Activated CD8-positive, alpha-beta T cell treated with anti-CD3 and anti-CD28 coated beads, Interleukin-2, amount 10 ng/mL, durations not matched to agents 7 days and 5 days (primary cell): ENCODE measurements around the gene EFHD2. TPM values are rescaled to one million over a fixed set of nuclear protein-coding genes. Genes with fewer than 3 reads are reported as not detected.

ENCODE experiments used
- ATAC-seq: fragments of 150-1000 bp; cut with Tn5 transposase; one replicate; pipeline ENCODE4 v1.10.0; 2021; ENCODE audit warnings: moderate library complexity
- CTCF ChIA-PET: fragments of 350-600 bp; sonication (Branson Sonifier 250); formaldehyde crosslinking; loops from one replicate; lab custom pipeline; 2021; ENCODE audit warnings: antibody characterized with exemption; lab: Charles Lee
- POLR2A ChIA-PET: fragments of 350-600 bp; sonication (Branson Sonifier 250); formaldehyde crosslinking; loops from one replicate; lab custom pipeline; 2021; ENCODE audit warnings: antibody characterized with exemption; lab: Charles Lee
- DNase-seq: peaks from one replicate; pipeline ENCODE4 v3.0.0-alpha.2; 2020
- H3K27ac Mint-ChIP-seq: one replicate; pipeline ENCODE4 v1.8.0; 2021; ENCODE audit warnings: mild to moderate bottlenecking, mixed read lengths
- H3K27me3 Mint-ChIP-seq: one replicate; pipeline ENCODE4 v1.8.0; 2021; ENCODE audit warnings: low read depth, mixed read lengths
- H3K36me3 Mint-ChIP-seq: one replicate; pipeline ENCODE4 v1.8.0; 2021; ENCODE audit warnings: low read depth, mixed read lengths
- H3K4me1 Mint-ChIP-seq: one replicate; pipeline ENCODE4 v1.8.0; 2021; ENCODE audit warnings: low read depth, mixed read lengths
- H3K4me3 Mint-ChIP-seq: one replicate; pipeline ENCODE4 v1.8.0; 2021; ENCODE audit warnings: mild to moderate bottlenecking, mixed read lengths
- H3K9me3 Mint-ChIP-seq: one replicate; pipeline ENCODE4 v1.8.0; 2022; ENCODE audit warnings: mixed read lengths; ENCODE audit not compliant: insufficient read depth
- total RNA-seq, 2 experiments: library from RNA; stranded (reverse); gene quantifications; one replicate each; pipeline ENCODE4 v1.2.3, GENCODE V29; 2021

The EFHD2 gene
- total RNA-seq, 2 experiments from 2014 or later, result 71.0 to 71.8 TPM

DNA sequence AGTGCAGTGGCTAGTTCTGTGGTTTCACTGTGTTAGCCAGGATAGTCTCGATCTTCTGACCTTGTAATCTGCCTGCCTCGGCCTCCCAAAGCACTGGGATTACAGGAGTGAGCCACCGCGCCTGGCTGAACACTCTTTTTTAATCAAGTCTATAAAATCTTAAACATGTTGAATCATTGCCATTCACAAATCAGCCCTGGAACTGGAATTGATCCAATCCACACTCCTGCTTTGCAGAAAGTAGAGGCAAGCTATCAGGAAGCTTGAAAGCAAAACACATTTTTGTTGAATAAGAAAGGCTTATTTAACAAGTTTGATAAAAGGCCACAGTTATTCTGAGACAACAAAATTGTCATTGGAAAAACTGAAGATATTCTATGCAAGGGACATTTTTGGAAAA lies 18.3 kb upstream of the EFHD2 start:
- H3K27ac Mint-ChIP-seq, result no peak overlapping the region
- ChIA-PET CTCF (no interaction called here), POLR2A (no interaction called here)
- DNase-seq (no peak), ATAC-seq (no peak)
- no peaks in the 10 kb centered on the region for H3K9me3 Mint-ChIP-seq
- no peaks in the 10 kb centered on the region for H3K4me1 Mint-ChIP-seq
- H3K4me3 Mint-ChIP-seq, result no peak overlapping the region
- peaks cover 9% of the 10 kb centered on the region for H3K27me3 Mint-ChIP-seq
- no peaks in the 10 kb centered on the region for H3K36me3 Mint-ChIP-seq

GRCh38 chr1:15393475-15394257 lies 16.0 kb upstream of the EFHD2 start:
- ChIA-PET POLR2A (no interaction called here), CTCF (no interaction called here)
- Mint-ChIP-seq H3K4me1 (no peaks in the 10 kb centered on the region), H3K27ac (no peak overlapping the region), H3K9me3 (no peaks in the 10 kb centered on the region), H3K36me3 (no peaks in the 10 kb centered on the region), H3K4me3 (no peak overlapping the region), H3K27me3 (peaks cover 6% of the 10 kb centered on the region)
- DNase-seq (no peak), ATAC-seq (no peak)

GRCh38 chr1:15394258-15394690 lies 15.4 kb upstream of the EFHD2 start:
- no peaks in the 10 kb centered on the region for H3K9me3 Mint-ChIP-seq
- no peaks in the 10 kb centered on the region for H3K4me1 Mint-ChIP-seq
- H3K36me3 Mint-ChIP-seq, result no peaks in the 10 kb centered on the region
- no peak overlapping the region for H3K4me3 Mint-ChIP-seq
- ChIA-PET POLR2A (no interaction called here), CTCF (no interaction called here)
- H3K27ac Mint-ChIP-seq, result no peak overlapping the region
- ATAC-seq, result no peak
- peaks cover 6% of the 10 kb centered on the region for H3K27me3 Mint-ChIP-seq
- DNase-seq, result no peak

DNA sequence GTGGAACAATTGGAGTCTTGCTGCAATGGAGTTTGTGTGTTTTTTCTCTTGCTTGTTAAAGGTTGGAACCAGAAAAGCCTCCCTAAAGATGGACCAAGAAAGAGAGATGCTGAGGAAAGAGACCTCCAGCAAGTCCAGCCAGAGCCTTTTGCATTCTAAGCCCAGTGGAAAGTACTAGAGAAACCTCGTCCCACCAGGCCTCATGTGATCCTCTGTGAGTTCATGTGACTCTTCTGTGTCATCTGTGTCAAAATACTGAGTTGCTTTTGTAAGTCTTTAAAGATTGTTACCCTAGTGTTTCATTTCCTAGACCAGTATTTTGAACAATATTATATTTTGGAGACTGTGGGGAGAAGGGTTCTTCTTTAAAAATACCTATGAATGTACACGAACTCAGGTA lies 12.5 kb upstream of the EFHD2 start:
- Mint-ChIP-seq H3K36me3 (no peaks in the 10 kb centered on the region), H3K27me3 (peaks cover 3% of the 10 kb centered on the region), H3K9me3 (no peaks in the 10 kb centered on the region), H3K27ac (no peak overlapping the region), H3K4me1 (no peaks in the 10 kb centered on the region), H3K4me3 (no peak overlapping the region)
- ChIA-PET POLR2A (no interaction called here), CTCF (no interaction called here)
- ATAC-seq, result no peak
- no peak for DNase-seq

DNA sequence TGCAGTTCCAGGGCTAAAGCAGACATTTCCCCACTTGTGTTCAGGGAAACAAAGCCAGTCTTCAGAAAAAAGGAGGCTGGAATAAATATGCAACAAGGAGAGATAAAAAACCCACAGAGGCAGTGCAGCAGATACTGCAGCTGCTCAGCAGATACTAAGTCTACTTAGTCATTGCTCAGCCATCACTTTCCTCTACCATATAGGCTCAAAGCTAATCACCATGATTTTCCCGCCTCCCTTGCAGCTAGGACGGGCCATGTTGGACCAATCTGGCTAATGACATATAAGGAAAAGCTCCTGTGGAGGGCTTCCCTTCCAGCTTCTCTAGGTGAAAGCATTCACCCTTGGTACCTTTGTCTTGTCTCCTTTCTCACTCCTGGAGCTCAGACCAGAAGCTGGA lies 10.0 kb upstream of the EFHD2 start:
- no peaks in the 10 kb centered on the region for H3K9me3 Mint-ChIP-seq
- H3K27ac Mint-ChIP-seq, result no peak overlapping the region
- no peaks in the 10 kb centered on the region for H3K4me1 Mint-ChIP-seq
- CTCF ChIA-PET, result no interaction called here
- H3K27me3 Mint-ChIP-seq, result peaks cover 3% of the 10 kb centered on the region
- DNase-seq (no peak), ATAC-seq (no peak)
- POLR2A ChIA-PET, result interaction anchor here (0.6 kb wide), 1 partner anchor 17 kb away, joined by 3 read pairs; no protein-coding TSS in a partner anchor
- H3K4me3 Mint-ChIP-seq, result no peak overlapping the region
- no peaks in the 10 kb centered on the region for H3K36me3 Mint-ChIP-seq

- H3K27ac Mint-ChIP-seq, result no peak overlapping the region
- ATAC-seq (no peak), DNase-seq (no peak)
- POLR2A ChIA-PET, result no interaction called here
- H3K9me3 Mint-ChIP-seq, result no peaks in the 10 kb centered on the region
- no peak overlapping the region for H3K4me3 Mint-ChIP-seq
- H3K27me3 Mint-ChIP-seq, result peaks cover 6% of the 10 kb centered on the region
- no peaks in the 10 kb centered on the region for H3K4me1 Mint-ChIP-seq
- CTCF ChIA-PET, result no interaction called here
- no peaks in the 10 kb centered on the region for H3K36me3 Mint-ChIP-seq
Measured at GRCh38 chr1:15400627-15401026, 9.1 kb upstream of the EFHD2 start.

- no peak for ATAC-seq
- ChIA-PET CTCF (no interaction called here), POLR2A (no interaction called here)
- no peak overlapping the region for H3K4me3 Mint-ChIP-seq
- peaks cover 6% of the 10 kb centered on the region for H3K27me3 Mint-ChIP-seq
- H3K36me3 Mint-ChIP-seq, result no peaks in the 10 kb centered on the region
- H3K27ac Mint-ChIP-seq, result no peak overlapping the region
- no peaks in the 10 kb centered on the region for H3K4me1 Mint-ChIP-seq
- no peak for DNase-seq
- no peaks in the 10 kb centered on the region for H3K9me3 Mint-ChIP-seq
Measured at GRCh38 chr1:15401391-15402055, 8.2 kb upstream of the EFHD2 start.

DNA sequence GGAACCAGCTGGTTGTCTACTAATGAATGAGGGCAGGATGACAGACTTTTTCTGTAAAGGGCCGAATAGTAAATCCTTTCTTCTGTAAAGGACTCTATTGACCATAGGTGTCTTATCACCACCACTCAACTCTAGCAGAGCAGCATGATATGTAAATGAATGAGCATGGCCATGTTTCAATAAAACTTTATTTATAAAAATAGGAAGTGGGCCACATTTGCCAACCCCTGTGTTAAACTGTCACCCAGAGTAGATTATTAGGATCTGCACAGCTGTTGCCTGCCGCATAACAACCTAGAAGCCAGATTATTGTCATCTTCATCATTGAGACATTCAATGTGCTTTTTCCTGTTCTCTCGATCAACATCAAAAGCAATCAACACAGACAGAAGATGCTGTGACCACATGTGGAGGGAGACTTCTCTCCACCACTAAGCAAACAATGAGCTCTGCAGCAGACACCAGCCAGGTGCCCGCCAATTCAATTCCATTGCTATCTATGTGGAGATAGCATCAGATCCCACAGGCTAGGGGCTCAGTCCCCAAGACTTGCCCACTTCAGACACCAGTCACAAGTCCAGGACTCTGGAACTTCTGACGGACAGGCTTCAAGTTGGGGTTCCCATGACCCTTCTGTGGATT lies 6.8 kb upstream of the EFHD2 start:
- Mint-ChIP-seq H3K4me3 (no peak overlapping the region), H3K36me3 (no peaks in the 10 kb centered on the region)

DNA sequence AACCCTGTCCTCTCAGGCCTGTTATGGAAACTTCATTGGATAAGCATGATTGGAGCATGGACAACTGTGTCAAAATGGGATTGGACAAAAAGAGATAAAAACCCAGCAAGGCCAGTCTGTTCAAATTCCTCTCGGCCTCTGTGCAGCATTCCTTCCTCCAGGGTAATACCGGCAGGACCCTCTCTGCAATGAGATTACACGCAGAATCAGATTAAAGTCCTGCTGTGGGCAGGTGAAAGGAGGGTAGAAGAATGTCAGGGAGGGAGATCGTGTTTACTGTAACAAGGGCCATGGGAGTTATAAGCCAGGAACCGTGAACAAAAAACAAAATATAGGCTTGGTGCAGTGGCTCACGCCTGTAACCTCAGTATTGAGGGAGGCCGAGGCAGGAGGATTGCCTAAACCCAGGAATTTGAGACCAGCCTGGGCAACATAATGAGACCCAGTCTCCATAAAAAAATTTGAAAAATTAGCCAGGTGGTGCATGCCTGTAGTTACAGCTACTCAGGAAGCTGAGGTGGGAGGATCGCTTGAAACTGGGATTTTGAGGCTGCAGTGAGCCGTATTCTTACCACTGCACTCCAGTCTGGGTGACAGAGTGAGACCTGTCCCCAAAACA lies 5.6 kb upstream of the EFHD2 start:
- no peak for DNase-seq
- no peaks in the 10 kb centered on the region for H3K9me3 Mint-ChIP-seq
- H3K36me3 Mint-ChIP-seq, result no peaks in the 10 kb centered on the region
- no peak overlapping the region for H3K4me3 Mint-ChIP-seq
- ATAC-seq, result no peak
- ChIA-PET CTCF (no interaction called here), POLR2A (no interaction called here)
- H3K27me3 Mint-ChIP-seq, result peaks cover 28% of the 10 kb centered on the region
- peaks cover 2% of the 10 kb centered on the region for H3K4me1 Mint-ChIP-seq
- H3K27ac Mint-ChIP-seq, result no peak overlapping the region

More for the DNA sequence above, 6.8 kb upstream of the EFHD2 start:
- Mint-ChIP-seq H3K9me3 (no peaks in the 10 kb centered on the region), H3K27ac (no peak overlapping the region), H3K4me1 (no peaks in the 10 kb centered on the region), H3K27me3 (peaks cover 19% of the 10 kb centered on the region)
- CTCF ChIA-PET, result no interaction called here
- DNase-seq, result no peak
- ATAC-seq, result no peak
- POLR2A ChIA-PET, result no interaction called here

GRCh38 chr1:15405106-15405850 lies 4.4 kb upstream of the EFHD2 start:
- peaks cover 4% of the 10 kb centered on the region for H3K4me1 Mint-ChIP-seq
- ATAC-seq (no peak), DNase-seq (no peak)
- POLR2A ChIA-PET, result no interaction called here
- H3K36me3 Mint-ChIP-seq, result no peaks in the 10 kb centered on the region
- H3K27me3 Mint-ChIP-seq, result peaks cover 30% of the 10 kb centered on the region
- no peak overlapping the region for H3K27ac Mint-ChIP-seq
- H3K9me3 Mint-ChIP-seq, result no peaks in the 10 kb centered on the region
- H3K4me3 Mint-ChIP-seq, result no peak overlapping the region
- CTCF ChIA-PET, result interaction anchor here (0.6 to 1.4 kb wide), 3 partner anchors 10 to 82 kb away, joined by 3 to 5 read pairs (median 3); no protein-coding TSS in a partner anchor
